Loucy (cell line): ENCODE measurements around the gene GMPPB.
"Not testable (repeated sequence)": the region's sequence is repeated elsewhere in the genome, so short reads cannot be mapped to it uniquely, and the experiment has no call there.

Experiments used
- H2AFZ ChIP-seq: fragments of 200-600 bp; sonication (generic); 2 replicates; pipeline ENCODE4 v1.6.0; 2016; ENCODE audit warnings: antibody characterized with exemption, mild to moderate bottlenecking, low read length, moderate library complexity
- H3F3A ChIP-seq: fragments of 200-600 bp; 2 replicates; pipeline ENCODE4 v1.6.0; 2016; ENCODE audit warnings: antibody characterized with exemption, low read depth, mild to moderate bottlenecking
- H3K27me3 ChIP-seq: fragments of 200-600 bp; sonication (generic); 2 replicates; pipeline ENCODE4 v1.6.1; 2014; ENCODE audit warnings: low read length, mild to moderate bottlenecking; ENCODE audit not compliant: insufficient read depth, poor library complexity, severe bottlenecking
- H3K36me3 ChIP-seq: fragments of 200-600 bp; sonication (generic); 2 replicates; pipeline ENCODE4 v1.6.1; 2016; ENCODE audit warnings: low read length; ENCODE audit not compliant: insufficient read depth
- H3K4me1 ChIP-seq: fragments of 200-600 bp; sonication (generic); 2 replicates; pipeline ENCODE4 v1.5.1; 2014; ENCODE audit warnings: low read length, mild to moderate bottlenecking; ENCODE audit not compliant: insufficient read depth, poor library complexity, severe bottlenecking
- H3K4me2 ChIP-seq: fragments of 200-600 bp; sonication (generic); 2 replicates; pipeline ENCODE4 v1.6.0; 2014; ENCODE audit warnings: antibody characterized with exemption, low read length, low read depth, mild to moderate bottlenecking; ENCODE audit not compliant: poor library complexity, severe bottlenecking
- H3K4me3 ChIP-seq: fragments of 200-600 bp; sonication (generic); 2 replicates; pipeline ENCODE4 v1.5.1; 2014; ENCODE audit warnings: low read length, mild to moderate bottlenecking, mixed read lengths; ENCODE audit not compliant: poor library complexity, severe bottlenecking
- H3K79me2 ChIP-seq: fragments of 200-600 bp; sonication (generic); 2 replicates; pipeline ENCODE4 v1.6.1; 2014; ENCODE audit warnings: low read length; ENCODE audit not compliant: insufficient read depth
- H3K9ac ChIP-seq: fragments of 200-600 bp; sonication (generic); 2 replicates; pipeline ENCODE4 v1.6.0; 2014; ENCODE audit warnings: mild to moderate bottlenecking, low read depth, low read length, moderate library complexity; ENCODE audit not compliant: poor library complexity, severe bottlenecking
- H3K9me2 ChIP-seq: fragments of 200-600 bp; sonication (generic); replicated peaks from 2 replicates; pipeline ENCODE4 v1.6.1; 2016; ENCODE audit warnings: low read depth, low read length, mixed read lengths
- H3K9me3 ChIP-seq: fragments of 200-600 bp; sonication (generic); 2 replicates; pipeline ENCODE4 v1.6.1; 2014; ENCODE audit warnings: mild to moderate bottlenecking, antibody characterized with exemption, low read length, low read depth; ENCODE audit not compliant: insufficient read depth
- H4K20me1 ChIP-seq: fragments of 200-600 bp; sonication (generic); 2 replicates; pipeline ENCODE4 v1.6.0; 2014; ENCODE audit warnings: antibody characterized with exemption, low read length, mild to moderate bottlenecking; ENCODE audit not compliant: insufficient read depth, poor library complexity, severe bottlenecking
- EZH2phosphoT487 ChIP-seq: fragments of 200-600 bp; IDR thresholded peaks from 2 replicates; pipeline ENCODE4 v1.6.1; 2018; ENCODE audit warnings: antibody characterized with exemption, mild to moderate bottlenecking, moderate library complexity, borderline replicate concordance
- TF ChIP-seq, protein P1 (sequence below): fragments of 200-600 bp; sonication (generic); conservative IDR thresholded peaks from 2 replicates; pipeline ENCODE4 v1.5.1; 2014; ENCODE audit warnings: mild to moderate bottlenecking, antibody characterized with exemption, low read length

Gene GMPPB

DNA sequence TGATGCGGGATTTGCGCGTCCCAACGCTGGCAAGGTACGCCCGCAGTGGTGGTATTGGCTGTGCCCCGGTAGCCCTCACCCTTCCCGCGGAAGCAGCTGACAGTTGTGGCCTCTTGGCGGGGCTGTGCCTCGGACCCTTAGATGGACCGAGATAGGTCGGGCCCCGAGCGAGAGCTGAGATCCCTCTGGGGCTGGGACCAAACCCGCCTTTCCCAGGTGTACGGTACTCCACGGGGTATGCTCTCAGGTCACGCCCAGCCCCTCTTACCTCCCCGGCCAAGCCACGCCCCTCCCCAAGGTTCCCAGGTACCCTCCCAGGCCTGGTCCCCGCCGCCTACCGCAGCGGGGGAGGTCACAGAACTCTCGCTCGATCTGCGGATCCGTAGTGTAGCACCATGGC is 37.4 kb downstream of the GMPPB start:
- H4K20me1 ChIP-seq, H3K27me3 ChIP-seq, H3K9ac ChIP-seq, H3K4me3 ChIP-seq, H3F3A ChIP-seq, H2AFZ ChIP-seq, H3K9me2 ChIP-seq, H3K4me1 ChIP-seq, H3K4me2 ChIP-seq, H3K9me3 ChIP-seq: not testable (repeated sequence)
- H3K36me3 ChIP-seq: peaks cover 17% of the 10 kb centered on the region; the same call in 1 of the 2 replicates
- peaks cover 18% of the 10 kb centered on the region for H3K79me2 ChIP-seq

DNA sequence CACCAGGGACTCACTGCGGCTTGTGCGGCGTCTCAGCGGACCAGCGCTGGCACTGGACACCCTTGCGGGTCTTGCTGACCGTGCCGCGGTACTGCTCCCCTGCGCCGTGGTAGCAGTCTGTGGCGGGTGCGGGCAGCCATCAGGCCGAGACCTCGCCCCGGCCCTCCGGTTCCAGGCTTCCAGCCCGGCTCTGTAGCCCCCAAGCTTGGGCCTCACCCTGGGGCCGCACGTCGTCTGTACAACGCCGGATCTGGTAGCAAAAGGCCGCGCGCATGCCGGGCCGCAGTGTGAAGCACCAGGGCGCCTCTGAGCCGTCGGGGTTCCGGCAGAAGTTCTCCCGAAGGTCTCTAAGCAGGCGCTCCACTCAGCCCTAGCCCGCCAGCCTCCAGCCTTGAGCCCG is 37.9 kb downstream of the GMPPB start:
- H3K4me3 ChIP-seq: not testable (repeated sequence)

DNA sequence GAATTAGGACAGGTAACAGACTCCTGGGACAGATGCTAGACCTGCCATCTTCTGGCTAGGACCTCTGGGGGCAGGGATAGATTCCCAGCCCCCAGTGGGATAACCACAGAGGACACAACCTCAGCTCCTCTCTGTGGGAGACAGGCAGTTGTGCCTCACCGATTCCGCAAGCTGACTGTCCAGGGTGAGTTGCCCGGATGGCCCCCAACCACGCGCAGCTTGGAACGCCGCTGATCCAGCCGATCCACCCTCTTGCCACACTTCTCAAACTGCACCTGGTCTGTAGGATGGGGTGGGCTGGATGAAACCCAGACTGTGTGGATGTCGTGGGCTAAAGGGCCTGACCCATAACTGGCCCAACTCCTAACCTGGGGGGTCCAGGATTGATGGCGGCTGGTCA is 38.6 kb downstream of the GMPPB start:
- H3K9me2 ChIP-seq, H3K4me1 ChIP-seq, H3K4me2 ChIP-seq: not testable (repeated sequence)

More for the DNA sequence above, 37.9 kb downstream of the GMPPB start:
- not testable (repeated sequence) for H4K20me1 ChIP-seq, H3K9ac ChIP-seq, H3K4me1 ChIP-seq, H3F3A ChIP-seq, H3K9me3 ChIP-seq, H3K9me2 ChIP-seq, H3K27me3 ChIP-seq, H3K4me2 ChIP-seq, H2AFZ ChIP-seq
- Histone ChIP-seq H3K79me2 (peaks cover 13% of the 10 kb centered on the region), H3K36me3 (peaks cover 17% of the 10 kb centered on the region; the same call in 1 of the 2 replicates)

DNA sequence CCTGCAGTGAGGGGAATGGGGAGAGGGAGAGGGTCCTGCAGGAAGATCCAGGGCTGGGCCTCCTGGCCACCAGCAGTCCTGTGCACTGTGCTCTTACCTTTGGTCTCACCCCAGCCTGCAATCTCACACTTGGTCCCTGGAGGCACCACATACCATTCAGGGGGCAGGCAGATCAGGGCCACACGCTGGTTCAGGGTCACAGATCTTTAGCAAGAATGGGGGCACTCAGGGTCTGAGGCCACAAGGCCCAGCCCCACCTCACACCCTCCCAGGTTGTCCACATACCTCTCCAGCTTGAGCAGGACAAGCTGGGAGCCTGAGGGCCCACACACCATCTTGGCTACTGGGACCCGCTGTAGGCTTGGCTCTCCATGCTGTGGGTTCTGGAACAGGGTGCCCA is 39.3 kb downstream of the GMPPB start:
- H3K9ac ChIP-seq, H3K4me3 ChIP-seq, H3K79me2 ChIP-seq, H3K27me3 ChIP-seq, H3K9me2 ChIP-seq, H3K4me1 ChIP-seq, H3K4me2 ChIP-seq, H4K20me1 ChIP-seq, H3F3A ChIP-seq, H2AFZ ChIP-seq, H3K9me3 ChIP-seq: not testable (repeated sequence)
- peaks cover 24% of the 10 kb centered on the region; the same call in 1 of the 2 replicates for H3K36me3 ChIP-seq

More for the DNA sequence above, 38.6 kb downstream of the GMPPB start:
- H2AFZ ChIP-seq, H3K9ac ChIP-seq, H3K79me2 ChIP-seq, H4K20me1 ChIP-seq, H3K4me3 ChIP-seq, H3F3A ChIP-seq, H3K9me3 ChIP-seq, H3K27me3 ChIP-seq: not testable (repeated sequence)
- peaks cover 21% of the 10 kb centered on the region; the same call in 1 of the 2 replicates for H3K36me3 ChIP-seq

DNA sequence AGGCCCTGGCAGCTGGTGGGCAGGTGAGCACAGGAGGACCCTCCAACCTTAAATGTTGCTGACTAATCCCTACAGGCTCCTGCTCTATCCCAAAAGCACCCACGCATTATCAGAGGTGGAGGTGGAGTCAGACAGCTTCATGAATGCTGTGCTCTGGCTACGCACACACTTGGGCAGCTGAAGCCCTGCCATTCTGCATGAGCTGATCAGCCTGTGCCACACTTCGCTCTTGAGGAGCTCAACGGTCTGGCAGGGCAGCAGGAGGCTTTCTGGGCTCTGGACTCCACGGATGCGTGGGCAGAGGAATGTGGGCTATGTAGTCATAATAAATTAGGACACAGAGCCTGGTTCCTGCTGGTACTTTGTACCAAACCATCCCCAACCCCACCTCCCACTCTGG is 40.6 kb downstream of the GMPPB start:
- H3K9me3 ChIP-seq: no peaks in the 10 kb centered on the region
- no peaks in the 10 kb centered on the region for H3K79me2 ChIP-seq
- H4K20me1 ChIP-seq: no peaks in the 10 kb centered on the region
- no peak for TF ChIP-seq EZH2phosphoT487
- TF ChIP-seq, protein P1, sequence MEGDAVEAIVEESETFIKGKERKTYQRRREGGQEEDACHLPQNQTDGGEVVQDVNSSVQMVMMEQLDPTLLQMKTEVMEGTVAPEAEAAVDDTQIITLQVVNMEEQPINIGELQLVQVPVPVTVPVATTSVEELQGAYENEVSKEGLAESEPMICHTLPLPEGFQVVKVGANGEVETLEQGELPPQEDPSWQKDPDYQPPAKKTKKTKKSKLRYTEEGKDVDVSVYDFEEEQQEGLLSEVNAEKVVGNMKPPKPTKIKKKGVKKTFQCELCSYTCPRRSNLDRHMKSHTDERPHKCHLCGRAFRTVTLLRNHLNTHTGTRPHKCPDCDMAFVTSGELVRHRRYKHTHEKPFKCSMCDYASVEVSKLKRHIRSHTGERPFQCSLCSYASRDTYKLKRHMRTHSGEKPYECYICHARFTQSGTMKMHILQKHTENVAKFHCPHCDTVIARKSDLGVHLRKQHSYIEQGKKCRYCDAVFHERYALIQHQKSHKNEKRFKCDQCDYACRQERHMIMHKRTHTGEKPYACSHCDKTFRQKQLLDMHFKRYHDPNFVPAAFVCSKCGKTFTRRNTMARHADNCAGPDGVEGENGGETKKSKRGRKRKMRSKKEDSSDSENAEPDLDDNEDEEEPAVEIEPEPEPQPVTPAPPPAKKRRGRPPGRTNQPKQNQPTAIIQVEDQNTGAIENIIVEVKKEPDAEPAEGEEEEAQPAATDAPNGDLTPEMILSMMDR: no peak
- H3K9ac ChIP-seq: no peak overlapping the region
- peaks cover 30% of the 10 kb centered on the region; the same call in 1 of the 2 replicates for H3K36me3 ChIP-seq
- H3K4me2 ChIP-seq: no peak overlapping the region
- no peaks in the 10 kb centered on the region for H3F3A ChIP-seq
- no peak overlapping the region for H3K4me3 ChIP-seq
- no peak overlapping the region for H2AFZ ChIP-seq
- H3K9me2 ChIP-seq: no peaks in the 10 kb centered on the region
- no peaks in the 10 kb centered on the region for H3K27me3 ChIP-seq
- H3K4me1 ChIP-seq: no peaks in the 10 kb centered on the region
